Stimulated activated CD8-positive, alpha-beta memory T cell treated with anti-CD3 and anti-CD28 coated beads, Interleukin-4, amount 100 ng/mL, for 4 hours (primary cell): ENCODE data around the gene ATP5MC3.
"Not testable (repeated sequence)": the region's sequence is repeated elsewhere in the genome, so short reads cannot be mapped to it uniquely, and the experiment has no call there.

Experiments used
- DNase-seq, 2 donors: peaks; one replicate each; pipeline ENCODE4 v3.0.0-alpha.2; 2020; ENCODE audit warnings: low read depth in 2 of 2, low spot score in 1 of 2

Gene ATP5MC3

DNA sequence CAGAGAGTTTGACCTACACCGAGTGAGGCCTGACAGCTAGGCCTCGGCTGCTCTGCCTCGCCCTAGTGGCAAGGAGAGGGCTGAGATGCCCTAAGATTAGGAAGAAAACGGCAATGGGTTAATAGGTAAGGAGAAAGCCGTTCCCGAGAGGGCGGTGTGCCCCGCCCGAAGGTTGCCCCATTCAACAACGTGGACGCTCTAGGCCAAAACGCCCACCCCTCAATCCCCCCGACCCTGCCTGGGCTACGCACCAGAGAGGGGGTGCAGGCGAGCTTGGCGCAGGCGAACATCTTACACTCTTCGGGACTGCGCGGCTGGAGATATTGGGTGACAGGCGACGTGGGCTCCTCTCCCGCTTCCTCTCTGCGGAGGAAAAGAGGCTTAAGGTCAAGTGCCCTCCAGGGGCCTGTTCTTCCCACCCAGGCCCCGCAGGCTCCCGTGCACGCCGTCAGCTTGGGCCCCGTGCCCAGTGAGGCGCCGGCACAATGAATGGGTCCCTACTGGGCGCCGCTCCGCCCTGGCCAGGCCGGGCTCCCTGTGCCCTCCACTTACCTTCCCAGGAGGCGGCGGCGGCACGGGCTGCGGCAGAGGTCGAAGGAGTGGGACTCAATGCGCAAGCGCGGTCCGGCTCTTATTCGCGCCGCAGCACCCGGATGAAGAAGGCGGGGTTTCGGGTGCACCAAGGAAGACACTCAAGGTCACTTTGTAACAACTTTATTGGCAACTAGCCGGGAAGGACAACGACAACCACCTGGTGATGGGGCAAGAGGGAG is at the start of gene ATP5MC3:
Gene ATP5MC3 (minus strand): TSS at position 607 of the 773 bp plus-strand sequence. CDS start 317 bp downstream, at position 290.
- DNase-seq: peak; percentile 83 to 84

DNA sequence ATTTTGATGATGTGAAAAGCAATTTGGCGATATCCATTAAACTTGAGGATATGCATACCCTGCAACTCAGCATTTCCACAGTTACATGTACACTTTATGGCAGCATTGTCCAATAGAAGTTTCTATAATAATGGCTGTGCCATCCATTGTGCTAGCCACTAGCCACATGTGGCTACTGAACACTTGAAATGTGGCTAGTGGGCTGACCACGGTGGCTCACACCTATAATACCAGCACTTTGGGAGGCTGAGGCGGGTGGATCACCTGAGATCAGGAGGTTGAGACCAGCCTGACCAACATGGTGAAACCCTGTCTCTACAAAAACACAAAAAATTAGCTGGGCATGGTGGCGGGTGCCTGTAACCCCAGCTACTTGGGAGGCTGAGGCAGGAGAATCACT is 47.1 kb upstream of the ATP5MC3 start:
- not testable (repeated sequence) for DNase-seq

DNA sequence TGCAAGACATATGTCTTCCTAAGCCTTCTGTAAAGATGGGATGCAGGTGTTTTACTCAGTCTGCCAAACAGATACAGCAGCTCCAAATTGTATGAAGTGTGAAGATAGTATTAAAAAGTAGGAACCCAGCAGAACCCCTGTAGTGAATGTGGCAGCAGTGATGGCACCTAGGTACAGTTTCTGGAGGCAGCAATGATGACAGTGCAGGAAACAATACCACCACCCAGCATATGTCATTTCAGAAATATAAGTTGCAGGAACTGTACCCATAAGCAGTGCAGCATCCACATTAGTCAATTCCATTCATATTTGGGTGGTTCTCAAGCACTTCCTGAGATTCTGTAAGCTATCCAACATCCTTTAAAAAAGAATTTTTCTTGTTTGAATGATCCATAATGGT is 46.7 kb upstream of the ATP5MC3 start:
- DNase-seq: no peak

DNA sequence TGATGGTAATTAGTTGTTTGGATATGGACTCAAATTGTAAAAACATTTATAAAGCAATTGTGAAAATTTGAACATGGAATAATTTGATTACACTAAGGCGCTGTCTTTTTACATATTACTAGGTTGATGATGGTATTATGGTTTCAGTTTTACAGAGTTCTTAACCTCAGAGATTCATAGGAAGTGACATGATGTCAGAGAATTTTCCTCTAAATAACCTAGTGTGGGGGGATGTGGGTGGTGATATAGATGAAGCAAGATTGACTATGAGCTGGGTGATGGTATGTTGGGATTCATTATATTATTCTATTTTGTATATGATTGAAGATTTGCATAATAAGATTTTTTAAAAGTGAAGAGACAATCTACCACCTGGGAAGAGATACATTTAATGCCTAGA is 45.9 kb upstream of the ATP5MC3 start:
- DNase-seq: no peak

DNA sequence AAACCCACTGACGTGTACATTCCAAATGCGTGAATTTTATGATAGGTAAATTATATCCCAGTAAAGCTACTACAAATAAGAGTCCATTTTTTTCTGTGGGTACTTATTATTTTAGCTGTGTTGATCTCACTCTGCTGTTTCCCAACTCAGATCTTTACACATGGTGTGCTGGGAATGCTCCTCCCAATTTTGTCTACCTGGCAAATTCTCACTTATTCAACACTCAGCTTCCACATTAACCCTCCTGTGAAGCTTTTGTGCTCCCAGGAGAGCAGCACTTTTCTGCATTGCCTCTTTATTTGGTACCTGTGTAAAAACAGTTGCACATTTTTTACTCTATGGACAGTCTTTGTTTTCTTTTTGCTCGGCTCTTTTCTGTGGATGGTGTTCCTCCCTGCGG is 38.6 kb upstream of the ATP5MC3 start:
- no peak for DNase-seq

DNA sequence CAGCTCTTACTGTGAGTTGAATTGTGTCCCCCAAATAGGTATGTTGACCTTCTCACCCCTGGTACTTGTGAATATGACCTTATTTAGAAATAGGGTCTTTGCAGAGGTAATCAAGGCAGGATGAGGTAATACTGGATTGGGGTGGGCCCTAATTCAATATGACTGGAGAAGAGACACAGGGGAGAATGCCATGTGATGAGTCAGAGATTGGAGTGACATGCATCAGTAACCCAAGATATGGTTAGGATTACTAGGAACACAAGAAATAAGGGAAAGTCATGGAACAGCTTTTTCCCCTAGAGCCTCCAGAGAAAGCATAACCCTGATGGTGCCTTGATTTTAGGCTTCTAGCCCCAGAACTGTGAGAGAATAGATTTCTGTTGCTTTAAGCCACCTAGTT is 37.0 kb upstream of the ATP5MC3 start:
- no peak for DNase-seq

DNA sequence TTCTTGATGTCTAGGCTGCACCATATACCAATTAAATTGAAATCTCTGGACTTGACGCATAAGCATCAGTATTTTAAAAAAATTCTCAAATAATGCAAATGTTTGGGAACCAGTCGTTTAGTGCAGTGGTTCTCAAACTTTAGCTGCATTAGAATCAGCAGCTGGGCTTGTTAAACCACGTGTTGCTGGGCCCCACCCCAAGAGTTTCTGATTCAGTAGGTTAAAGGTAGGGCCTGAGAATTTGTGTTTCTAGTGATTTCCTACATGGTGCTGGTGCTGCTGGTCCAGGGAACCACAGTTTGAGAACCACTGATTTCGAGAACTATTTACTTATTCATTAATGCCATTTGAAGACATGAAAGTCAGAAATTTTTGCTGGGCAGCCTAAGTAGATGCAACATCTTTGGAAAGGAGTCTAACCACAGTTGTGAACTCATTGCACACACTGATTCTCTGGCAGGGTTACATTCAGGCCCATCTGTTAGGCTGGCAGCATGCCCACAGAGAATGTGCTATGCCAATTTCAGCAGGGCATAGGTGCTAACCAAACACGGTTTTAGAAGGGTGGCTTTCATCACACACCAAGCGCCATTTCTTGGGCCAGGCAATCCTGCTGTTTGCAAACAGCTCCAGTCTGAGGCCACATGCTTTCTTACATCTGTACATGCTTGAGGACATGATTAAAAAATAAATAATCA is 26.4 kb upstream of the ATP5MC3 start:
- no peak for DNase-seq

DNA sequence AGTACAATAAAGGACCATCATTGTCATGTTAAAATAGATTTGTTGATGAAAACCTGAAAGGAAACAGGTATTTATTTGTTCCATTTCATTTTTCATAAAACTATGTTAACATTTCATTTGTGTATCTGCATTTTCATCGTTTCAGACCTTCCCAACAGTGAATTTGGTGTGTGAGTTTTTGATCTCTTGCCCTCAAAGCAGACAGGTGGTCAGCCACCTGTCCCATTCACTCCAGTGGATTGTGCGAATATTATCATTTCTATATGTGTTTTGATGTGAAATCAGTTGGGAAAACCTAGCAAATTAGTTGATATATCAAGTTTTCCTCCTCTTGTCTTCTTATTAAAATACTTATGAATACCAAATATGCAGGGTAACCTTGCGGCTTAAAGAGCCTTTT is 25.4 kb upstream of the ATP5MC3 start:
- DNase-seq: no peak

DNA sequence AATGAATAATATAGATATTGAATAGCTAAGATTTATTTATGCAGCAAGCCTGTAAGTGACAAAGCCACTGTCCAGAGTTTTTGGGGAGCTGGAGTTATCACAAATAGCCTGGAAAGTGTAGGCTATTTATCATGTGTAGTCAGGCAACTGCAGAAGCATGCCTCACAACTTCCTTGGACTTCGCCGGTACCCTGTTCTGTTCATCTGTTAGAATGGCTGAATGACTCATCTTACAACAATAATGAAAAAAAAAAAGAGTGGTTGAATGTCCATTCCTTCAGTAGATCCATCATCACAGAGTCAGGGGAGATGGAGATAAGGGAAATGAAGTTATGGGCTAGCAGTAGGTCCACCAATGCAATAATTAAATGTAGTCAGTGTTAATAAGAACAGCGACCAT is 24.0 kb upstream of the ATP5MC3 start:
- no peak for DNase-seq

DNA sequence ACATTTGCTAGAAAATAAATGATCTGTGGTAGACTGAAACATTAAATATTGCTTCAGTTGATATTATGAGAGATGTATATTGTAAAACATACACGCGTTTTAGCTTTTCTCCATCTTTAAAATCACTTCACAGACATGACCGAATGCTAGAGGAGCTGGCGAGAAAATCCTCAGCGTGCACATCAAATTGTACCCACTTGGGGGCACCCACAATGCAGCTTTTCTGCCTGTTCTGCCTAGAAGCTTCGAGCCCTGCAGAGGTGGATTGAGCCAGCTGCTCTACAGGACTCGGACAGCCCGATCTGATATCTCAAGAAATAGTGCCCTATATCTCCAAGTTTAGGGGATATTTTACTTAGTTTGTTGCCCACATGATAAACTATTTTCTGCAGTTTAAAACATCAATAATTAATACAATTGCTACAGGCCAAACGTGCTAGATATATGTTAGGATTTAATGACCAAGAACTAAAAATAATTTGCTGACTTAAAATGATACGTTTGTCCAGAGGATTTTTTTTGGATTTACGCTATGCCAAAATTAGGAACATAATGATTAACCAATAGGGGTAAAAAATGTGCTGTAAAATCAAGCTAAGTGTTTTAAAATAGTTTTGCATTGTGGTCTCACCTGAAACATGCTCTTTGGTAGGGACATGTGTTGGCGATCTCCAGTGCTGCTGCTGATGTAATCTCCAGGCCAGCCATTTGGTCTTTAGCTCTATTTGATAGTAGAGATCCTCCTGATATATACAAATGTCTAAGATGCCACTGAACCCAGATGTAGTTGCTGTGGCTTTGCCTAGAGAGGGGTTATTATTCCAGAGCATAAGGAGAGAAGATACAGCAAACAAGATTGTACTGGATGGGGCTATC is 22.3 kb upstream of the ATP5MC3 start:
- DNase-seq: peak in 1 of 2 donors; percentile 10

DNA sequence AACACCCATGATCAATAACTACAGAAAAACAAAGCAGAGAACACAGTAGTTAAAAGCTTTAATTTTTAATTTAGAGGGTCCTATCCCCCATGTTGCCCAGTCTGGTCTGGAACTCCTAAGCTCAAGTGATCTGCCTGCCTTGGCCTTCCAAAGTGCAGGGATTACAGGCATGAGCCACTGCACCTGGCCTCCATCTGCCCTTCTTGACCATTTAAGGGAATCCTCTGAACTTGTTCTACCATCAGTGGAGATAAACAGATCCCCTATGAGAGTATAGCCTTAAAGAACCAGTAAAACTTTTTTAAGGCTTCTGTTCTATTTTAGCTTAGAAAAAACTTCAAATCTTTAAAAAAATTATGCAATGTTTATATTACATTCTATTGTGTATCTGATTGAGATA is 13.5 kb upstream of the ATP5MC3 start:
- DNase-seq: no peak

DNA sequence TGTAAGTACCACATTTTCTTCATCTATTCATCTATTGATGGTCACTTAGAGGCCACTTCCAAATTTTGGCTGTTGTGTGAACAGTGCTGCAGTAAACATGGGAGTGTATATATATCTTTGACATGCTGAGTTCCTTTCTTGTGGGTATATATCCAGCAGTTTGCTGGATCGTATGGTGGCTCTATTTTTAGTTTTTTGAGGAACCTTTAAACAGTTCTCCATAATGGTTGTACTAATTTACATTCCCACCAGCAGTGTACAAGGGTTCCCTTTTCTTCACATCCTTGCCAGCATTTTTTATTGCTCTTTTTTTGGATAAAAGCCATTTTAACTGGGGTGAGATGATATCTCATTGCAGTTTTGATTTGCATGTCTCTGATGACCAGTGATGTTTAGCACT is 7.3 kb upstream of the ATP5MC3 start:
- DNase-seq: no peak

DNA sequence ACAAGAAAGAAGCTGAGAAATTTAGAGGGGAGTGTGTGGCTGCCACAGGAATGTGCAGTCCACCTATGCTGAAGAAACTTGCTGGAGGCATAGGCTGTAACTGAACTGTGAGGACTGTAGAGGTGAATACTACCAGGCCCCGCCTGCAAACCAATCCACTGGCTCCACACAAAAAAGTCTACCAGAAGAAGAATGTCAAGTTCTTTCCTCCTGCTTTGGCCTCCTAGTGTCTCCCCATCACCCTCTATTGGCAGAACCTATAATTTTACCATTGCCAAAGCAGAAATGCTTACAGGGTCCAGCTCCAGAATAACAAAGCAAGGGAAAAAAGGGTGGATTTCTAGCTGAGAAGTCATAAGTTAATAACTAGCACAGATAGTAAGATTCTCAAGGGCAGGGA is 5.9 kb upstream of the ATP5MC3 start:
- DNase-seq: no peak

DNA sequence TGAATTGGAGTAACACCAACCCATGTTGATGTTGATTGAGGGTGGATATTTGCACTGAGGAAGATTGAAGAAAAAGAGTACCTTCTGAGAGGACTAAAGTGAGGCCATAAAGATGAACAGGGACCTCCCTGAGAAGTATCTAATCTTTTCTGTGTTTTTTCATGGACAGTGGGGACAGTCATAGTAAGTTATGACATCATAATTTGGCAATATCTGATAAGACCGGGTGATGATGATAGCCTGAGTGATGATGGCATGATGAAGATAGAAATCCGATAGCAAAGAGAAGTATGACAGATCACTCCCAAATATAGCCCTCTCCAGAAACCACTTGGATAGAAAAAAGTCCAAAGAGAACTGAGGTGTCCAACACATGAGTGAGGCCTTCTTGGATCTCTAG is 2.2 kb upstream of the ATP5MC3 start:
- DNase-seq: no peak

DNA sequence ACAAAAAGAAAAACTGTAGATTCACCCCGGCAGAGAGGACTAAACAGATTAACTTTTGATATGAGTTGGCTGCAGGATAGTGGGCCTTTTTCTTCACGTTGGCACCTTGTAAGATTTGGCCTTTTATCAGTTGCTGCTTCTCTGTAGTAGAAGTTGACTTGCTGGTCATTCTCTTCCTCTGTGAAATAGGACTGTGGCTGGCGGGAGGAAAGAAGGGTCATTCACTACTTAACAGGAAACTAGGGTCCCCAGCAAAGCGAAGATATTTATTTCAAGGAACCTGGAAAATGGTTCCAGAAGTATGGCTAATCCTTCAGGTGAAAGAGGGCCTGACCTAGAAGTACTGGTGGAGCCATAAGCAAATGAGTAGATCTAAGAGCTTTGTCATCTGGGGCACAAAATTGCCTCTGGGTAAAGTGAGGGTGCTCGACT is 383 bp upstream of the ATP5MC3 start:
- no peak for DNase-seq

DNA sequence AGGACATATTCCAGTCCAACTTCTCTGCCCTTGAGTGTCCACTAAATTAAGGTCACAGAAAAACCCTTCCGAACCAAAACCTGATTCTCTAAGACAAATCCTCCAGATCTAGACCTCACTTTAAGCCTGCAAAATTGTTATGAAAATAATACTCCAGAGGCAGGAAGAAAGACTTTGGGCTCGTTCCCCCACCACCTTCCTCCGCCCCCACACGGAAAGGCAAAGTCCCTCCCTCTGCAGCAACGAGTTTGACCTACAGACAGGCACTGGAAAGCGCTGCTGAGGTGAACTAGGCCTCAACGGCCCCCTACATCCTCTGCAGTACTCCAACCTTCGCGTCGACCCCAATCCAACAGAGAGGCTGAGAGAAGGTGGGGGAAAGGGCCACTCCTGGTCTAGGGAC is 808 bp downstream of the ATP5MC3 start:
- no peak for DNase-seq

DNA sequence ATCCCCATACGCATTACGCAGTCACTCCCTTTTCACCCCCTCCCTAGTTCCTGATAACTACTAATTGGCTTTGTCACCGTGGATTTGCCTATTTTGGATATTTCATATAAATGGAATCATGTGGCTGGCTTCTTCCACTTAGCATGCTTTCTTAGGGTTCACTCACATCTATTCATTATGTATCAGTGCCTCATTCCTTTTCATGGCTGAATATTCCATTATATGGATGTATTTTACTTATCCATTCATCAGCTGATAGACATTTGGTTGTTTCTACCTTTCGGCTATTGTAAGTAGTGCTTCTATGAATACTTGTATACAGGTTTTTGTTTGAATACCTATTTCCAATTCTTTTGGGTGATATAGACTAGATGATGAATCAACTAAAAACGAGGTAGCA is 4.9 kb downstream of the ATP5MC3 start:
- no peak for DNase-seq

DNA sequence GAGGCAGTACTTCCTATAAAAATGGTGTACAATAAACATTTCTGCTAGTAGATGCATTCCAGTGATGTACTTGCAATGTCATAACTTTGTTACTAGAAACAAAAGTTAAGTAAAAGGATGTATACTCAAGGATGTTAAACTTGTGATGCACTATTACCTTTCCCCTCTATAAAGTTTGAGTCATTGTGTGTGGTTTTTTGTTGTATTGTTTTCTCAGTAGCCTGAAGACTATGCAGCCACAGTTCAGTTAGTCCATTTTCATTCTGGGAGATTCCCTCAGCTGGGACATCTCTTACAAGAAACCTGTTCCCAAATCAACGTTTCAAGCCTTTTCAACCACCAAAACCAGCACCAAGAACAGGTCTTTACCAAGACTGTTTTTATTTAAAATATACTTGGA is 5.6 kb downstream of the ATP5MC3 start:
- DNase-seq: no peak

DNA sequence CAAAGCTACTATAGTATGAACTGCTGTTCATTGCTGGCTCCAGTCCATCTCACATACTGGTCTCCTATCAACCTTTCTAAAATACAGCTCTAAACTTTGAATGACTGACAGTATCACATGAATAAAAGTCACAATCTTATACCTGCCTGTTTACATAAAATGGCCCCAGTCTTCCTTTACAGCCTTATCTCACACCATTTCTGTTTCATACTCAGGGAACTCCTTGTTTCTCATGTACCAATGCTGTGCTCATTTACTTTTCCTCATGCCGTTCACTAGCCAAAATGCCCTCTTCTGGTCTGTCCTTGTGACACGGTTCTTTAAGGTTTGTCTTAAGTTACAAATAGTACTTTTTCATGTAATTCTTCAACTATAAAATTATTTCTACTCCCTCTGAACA is 6.2 kb downstream of the ATP5MC3 start:
- DNase-seq: no peak

DNA sequence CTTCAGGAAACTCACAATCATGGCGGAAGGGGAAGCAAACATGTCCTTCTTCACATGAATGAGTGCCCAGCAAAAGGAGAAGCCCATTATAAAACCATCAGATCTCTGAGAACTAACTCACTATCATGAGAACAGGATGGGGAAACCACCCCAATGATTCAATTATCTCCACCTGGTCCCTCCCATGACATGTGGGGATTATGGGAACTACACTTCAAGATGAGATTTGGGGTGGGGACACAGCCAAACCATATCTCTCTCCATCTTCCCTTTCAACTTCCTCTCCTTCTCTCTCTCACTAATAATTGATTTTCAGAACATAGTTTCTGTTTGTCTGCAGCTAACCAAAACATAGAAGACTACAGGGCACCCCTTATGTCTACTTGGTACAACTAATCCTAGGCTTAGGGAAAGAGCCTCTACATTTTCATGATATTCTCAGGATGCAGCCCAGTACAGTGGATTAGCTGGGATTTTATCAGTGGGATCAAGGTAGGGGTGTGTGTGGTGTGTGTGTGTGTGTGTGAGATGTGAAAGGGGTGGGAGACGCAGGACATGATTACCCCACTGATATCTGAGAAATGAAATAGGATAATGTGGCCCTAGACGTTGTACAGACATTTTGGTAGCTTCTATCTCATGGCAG is 10.7 kb downstream of the ATP5MC3 start:
- no peak for DNase-seq

DNA sequence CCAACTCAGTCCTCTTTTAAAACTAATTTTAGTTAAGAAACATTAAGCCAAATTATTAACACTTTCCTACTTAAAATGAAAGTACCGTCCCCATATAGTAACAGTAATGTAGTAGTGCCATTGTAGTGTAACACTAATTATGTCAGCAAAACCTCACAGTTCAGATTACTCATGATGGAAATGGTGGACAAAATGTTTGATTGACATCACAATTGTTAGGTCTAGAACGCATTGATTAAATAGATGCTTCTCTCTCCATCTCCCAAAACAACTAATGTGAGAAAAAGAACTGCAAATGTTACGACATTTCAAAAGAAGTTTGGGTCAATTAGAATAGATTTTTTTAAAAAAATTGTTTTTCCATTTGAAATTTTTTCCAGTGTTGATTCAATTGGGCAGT is 12.3 kb downstream of the ATP5MC3 start:
- no peak for DNase-seq
